HG03066 (cell line): Measurements from ENCODE around the gene DACH1.

ENCODE experiments used
- ATAC-seq: cut with Tn5 transposase; IDR thresholded peaks from one replicate; pipeline ENCODE4 v1.9.1; 2021; ENCODE audit warnings: low read depth; ENCODE audit not compliant: unreplicated experiment

The DACH1 gene

GRCh38 chr13:71456136-71456535, 410.9 kb downstream of the DACH1 start:
- ATAC-seq: no peak

DNA sequence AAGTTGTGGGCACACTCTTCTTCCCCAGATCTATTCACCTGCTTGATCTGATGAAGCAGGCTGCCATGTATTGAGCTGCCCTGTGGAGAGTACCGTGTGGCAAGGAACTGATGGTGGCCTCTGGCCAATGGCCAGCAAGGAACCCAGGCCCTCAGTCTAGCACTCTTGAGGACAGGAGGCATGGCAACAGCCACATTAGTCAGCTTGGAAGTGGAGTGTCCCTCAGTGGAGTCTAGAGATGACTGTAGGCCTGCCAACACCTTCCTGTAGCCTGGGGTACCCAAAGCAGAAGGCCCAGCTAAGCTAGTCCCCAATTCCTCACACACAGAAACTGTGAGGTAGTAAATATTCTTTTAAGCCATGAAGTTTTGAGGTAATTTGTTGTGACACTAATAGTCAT, 412.5 kb downstream of the DACH1 start:
- no peak for ATAC-seq

GRCh38 chr13:71448080-71448630, 418.8 kb downstream of the DACH1 start:
- ATAC-seq: no peak

DNA sequence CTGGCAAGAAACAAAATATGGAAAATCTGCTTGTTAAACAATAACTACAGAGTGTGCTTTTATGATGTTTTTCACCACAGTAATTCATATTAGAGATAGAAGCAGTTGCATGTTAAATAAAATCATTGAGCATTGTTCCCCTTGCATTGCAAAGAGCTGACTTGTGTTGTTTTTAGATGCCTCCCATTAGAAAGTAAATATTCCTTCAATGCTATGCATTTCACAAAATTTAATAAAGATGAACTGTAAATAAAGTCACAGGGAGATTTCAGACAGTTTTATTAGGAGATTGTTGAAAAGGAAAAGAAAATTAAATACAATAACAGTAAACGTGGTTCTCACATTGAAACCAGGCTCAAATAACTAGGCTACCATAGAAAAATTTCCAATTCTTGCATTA, 429.3 kb downstream of the DACH1 start:
- no peak for ATAC-seq

DNA sequence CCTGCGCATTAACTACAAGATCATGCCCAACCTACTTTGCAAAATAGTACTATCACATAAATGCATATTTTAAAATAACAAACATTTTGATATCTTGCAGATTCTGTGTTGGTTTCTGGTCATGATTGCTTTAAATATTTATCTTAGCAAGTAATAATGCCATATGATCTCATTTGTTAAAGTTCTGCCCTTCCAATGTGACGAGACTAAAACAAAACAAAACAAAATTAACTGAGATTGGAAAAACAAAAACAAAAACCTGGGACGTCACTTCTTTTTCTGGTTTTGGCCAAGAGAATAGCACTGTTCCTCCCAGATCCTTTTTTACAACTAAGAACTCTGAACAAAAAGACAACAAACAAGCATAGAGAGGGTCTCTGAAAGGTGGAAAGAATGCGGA, 436.3 kb downstream of the DACH1 start:
- no peak for ATAC-seq

DNA sequence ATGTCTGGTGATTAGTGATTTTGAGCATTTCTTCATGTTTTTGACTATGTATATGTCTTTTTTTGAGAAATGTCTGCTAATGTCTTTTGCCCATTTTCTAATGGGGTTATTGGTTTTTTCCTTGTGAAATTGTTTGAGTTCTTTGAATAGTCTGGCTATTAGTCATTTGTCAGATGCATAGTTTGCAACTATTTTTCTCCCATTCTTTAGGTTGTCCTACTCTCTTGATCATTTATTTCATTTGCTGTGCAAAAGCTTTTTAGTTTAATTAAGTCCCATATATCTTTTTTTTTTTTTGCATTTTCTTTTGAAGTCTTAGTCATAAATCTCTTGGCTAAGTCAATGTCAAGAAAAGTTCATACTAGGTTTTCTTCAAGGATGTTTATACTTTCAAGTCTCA, 449.8 kb downstream of the DACH1 start:
- ATAC-seq: no peak

GRCh38 chr13:71412231-71412630, 454.8 kb downstream of the DACH1 start:
- no peak for ATAC-seq

DNA sequence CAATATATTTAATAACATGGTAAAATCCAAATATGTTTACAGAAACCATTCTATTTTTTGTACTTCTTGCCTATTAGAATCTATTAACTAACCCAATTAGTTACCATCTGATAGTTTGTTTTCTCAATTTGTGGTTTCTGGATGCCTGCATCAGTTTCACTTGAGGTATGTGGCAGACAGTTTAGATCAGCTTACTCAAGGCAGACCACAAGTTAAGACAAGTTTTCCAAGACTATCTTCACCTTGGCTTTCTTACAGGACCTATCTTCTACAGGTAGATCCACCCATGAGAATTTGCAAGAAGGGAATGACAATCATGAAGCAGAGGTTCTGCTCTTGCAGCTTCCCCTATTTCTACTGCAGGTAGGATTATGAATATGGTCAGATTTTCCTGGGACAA, 458.6 kb downstream of the DACH1 start:
- no peak for ATAC-seq

DNA sequence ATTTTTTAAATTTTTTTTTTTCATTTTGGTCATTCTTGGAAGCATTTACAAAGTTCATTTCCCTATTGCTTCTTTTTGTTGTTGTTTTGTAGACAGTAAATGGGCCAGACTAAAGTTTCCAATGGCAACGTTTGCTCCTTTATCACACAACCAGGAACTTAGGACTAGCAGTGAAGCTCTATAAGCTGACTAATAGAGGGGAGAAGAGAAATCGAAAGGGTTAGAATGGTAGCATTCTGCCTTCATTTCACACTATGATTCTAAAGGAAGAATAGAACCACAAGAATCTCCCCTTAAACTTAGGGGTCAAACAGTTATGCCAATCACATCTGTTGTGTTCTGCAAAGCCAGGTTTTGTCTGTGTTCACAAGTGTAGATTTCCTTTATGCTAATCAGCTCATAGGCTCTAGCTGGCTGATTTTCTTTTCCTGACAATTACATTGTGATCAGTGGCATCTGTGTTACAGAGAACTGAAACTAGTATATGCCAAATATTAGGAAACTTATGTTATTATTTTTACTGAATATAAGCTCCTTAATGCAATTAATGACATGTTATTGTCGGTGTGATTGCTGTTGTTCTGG, 467.3 kb downstream of the DACH1 start:
- no peak for ATAC-seq

DNA sequence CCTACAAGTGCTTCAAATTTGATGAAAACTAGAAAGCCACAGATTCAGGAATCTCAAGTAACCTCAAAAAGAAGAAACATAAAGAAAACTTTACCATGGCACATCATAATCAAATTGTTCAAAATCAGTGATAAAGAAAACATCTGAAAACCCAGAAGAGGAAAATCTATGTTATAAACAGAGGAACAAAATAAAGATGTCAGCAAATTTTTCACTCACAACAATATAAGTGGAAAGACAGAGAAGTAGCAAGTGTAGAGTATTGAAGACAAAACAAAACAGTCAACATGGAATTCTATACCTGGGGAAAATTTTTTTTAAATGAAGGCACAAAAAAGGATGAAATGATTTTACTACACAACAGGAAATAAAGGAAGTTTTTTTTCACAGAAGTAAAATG, 470.9 kb downstream of the DACH1 start:
- ATAC-seq: no peak

GRCh38 chr13:71395053-71395452, 472.0 kb downstream of the DACH1 start:
- ATAC-seq: no peak

GRCh38 chr13:71394176-71394575, 472.8 kb downstream of the DACH1 start:
- ATAC-seq: no peak
